NCI-H2196 treated with DMSO at 0.1 percent for 48 hours (cell line): Measurements from ENCODE around the gene NUP210.

Experiments used
- DNase-seq: peaks from one replicate; lab custom pipeline; 2025; ENCODE audit not compliant: unreplicated experiment; lab: John Stamatoyannopoulos, UW

Gene NUP210

DNA sequence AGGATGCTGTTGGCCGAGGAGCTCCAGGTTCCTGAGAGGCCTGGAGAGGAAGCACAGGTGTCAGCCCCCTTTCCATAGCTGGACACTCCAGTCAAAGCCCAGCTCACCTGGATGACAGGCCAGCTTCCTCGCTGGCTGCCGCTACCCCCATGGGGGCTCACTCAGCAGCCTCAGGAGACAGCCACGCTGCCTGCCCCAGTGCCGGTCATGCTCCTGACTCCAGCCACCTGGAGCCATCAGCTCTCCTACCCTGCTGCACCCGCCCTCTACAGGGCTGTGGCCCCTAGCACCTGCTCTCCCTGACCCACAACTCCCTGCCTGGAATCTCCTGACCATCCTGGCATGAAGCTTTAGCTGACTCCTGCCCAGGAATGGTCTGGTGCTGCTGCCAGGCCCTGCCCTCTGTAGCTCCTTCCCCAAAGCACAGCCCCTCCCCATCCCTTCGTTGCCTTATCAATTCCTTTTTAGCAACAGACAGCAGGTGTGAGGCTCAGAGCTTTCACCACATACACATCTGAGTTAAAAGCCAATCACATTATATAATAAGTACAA is 94.2 kb downstream of the NUP210 start:
- DNase-seq = peak; percentile 59

DNA sequence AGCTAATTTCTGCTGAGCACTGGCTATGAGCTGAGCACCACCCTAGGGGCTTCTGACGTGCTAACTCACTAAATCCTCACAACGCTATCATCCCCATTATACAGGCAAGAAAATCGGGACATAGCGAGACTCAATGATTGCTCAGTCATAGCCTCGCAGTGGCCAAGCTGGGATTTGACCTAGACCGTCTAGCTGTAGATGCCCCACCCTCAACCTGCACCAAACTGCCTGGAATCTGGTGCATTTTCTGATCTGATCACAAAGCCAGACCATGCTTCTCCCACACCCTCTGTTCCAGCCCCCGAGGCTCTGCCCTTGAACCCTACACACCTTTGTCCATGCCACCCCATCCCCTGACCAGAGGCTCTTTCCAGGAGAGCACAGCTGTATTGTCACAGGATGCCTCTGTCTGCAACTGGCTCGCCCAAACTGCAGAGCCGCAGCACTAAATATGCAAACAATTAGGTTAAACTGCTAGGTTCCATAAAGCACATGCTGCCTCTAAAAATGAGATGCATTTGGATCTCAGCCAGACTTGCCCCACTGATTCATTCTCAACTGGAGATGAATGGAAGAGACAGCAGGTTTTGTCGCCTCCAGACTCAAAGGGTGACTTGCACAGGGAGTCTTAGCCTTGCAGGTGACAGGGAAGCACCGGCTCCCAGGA is 95.2 kb downstream of the NUP210 start:
- no peak for DNase-seq

DNA sequence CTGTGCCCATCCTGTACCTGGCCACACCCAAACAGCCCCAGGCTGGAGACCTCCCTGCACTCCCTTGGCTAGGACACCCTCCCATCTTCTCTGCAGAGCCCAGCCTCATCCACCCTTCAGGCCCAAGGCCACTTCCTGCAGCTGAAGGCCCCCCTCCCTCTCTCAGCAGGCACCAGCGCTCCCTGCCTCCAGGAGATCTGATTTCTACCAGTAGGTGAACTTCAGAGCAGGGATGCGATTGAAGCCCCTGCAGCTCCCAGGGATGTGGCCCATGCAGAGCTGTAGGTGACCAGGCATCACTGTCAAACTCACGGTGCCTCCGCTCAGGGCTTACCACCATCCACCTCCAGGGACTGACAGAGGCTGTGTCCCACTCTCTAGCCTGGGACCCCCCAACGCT is 96.3 kb downstream of the NUP210 start:
- DNase-seq = no peak

DNA sequence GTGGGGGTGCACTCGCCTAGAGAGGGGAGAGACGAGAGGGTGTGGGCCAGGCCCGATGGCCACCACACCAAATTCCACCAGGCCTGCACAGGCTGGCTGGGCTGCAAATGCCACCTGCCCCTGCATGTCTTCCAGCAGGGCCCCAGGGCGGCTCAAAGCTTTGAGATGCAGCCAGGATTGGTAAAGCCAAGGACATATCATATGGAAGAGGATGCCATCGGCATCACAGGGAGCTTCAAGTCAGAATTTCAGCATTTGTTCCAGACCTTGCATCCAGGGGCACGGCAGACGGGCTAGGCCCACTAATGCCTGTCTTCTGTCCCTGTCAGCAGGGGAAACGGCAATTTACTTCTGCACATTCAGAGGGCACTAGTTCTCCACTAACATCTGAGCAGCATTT is 97.8 kb downstream of the NUP210 start:
- no peak for DNase-seq

- no peak for DNase-seq
Measured at GRCh38 chr3:13319564-13320220, 100.4 kb downstream of the NUP210 start.

- DNase-seq = no peak
Measured at GRCh38 chr3:13318626-13319470, 101.3 kb downstream of the NUP210 start.

GRCh38 chr3:13317596-13318320 is 102.4 kb downstream of the NUP210 start:
- no peak for DNase-seq

DNA sequence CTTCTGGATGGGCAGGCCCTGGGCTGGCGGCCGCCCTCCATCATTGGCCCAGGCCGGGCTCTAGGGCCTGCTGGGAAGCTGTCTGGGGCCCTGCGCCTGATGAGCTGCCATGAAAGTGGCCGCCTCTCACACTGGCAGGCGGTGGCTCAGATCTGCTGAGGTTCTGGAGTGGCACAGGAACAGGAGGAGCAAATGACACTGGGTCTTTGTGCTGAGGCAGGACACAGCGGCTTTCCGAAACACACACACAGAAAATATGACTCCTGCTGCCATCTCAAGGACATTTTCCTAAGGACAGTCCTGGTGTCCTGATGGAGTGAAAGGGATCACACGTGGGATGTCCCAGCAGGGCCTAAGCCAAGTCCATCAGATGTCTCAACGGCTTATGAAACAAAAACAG is 103.5 kb downstream of the NUP210 start:
- DNase-seq = no peak

- no peak for DNase-seq
Measured at GRCh38 chr3:13314877-13315276, 105.2 kb downstream of the NUP210 start.

- DNase-seq = no peak
Measured at GRCh38 chr3:13313813-13314212, 106.3 kb downstream of the NUP210 start.

DNA sequence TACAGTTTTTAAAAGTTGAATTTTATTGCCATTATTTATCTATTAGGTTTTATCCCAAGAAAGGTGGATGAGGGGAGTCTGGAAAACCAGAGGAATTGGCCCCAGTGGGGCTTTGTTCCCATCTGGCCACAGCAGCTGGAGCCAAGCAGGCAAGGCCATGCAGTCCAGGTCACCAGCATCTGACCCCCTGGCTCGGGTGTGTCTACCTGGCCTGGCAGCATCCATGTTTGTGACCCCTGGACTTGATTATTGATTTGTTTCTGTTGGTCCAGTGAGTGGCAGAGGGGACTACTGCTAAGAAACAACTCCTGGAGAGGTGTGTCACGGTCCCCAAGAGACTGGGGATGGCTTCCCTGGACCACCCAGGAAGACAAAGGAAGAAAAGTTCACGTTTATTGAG is 111.1 kb downstream of the NUP210 start:
- DNase-seq = no peak

DNA sequence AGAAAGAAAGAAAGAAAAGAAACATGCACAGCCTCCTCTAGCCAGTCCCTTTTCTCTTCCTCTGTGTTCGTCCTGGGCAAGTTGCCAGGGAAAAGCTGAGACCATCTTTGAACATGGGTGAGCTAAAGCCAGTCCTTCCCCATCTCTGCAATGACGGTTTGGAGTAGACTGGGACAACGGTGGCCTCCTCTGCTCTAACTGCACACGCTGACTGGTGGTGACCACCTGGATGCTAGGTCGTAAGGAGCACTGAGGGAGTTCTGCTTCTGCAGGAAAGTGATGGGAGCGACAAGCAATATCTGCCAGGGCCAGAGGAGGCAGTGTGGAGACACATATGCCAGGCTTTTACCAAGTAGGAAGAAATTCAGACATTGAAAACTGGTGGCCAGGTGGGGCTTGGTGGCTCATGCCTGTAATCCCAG is 111.7 kb downstream of the NUP210 start:
- DNase-seq = no peak

DNA sequence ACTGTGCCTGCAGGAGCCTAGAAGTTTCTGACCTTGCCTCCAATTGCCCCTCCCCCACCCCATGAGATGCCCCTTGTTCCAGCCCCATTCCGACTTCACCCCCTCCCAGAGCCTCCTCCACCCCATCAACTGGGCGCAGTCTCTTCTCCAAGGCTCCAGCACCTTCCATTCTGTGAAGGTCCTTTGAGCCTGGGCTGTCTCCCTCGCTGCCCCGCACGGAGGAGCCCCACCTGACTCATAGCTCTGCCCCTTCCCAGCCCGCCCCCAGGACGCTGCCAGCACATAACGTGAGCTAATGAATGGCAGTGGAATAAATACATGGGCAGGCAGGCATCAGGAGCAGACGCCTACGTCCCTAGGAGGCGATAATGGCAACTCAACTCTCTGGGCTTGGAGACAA is 113.1 kb downstream of the NUP210 start:
- no peak for DNase-seq

GRCh38 chr3:13305623-13306022 is 114.5 kb downstream of the NUP210 start:
- DNase-seq = no peak

DNA sequence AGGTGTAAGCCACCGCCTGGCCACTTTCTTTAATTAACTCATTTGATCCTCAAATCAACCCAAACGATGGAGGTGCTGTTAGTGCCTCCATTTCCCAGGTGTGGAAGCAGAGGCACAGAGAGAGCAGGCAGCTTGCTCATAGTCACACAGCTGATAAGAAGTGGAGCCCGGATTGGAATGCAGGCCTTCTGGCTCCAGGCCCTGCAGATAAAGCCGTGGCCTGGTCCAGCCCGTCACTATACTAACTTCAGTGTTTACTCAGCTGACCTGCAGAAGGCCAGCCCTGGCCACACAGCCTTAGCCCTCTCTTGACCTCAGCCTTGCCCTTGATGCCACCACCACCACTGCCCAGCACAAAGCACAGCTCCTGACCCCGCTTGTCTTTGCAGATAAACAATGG is 116.7 kb downstream of the NUP210 start:
- DNase-seq = no peak

DNA sequence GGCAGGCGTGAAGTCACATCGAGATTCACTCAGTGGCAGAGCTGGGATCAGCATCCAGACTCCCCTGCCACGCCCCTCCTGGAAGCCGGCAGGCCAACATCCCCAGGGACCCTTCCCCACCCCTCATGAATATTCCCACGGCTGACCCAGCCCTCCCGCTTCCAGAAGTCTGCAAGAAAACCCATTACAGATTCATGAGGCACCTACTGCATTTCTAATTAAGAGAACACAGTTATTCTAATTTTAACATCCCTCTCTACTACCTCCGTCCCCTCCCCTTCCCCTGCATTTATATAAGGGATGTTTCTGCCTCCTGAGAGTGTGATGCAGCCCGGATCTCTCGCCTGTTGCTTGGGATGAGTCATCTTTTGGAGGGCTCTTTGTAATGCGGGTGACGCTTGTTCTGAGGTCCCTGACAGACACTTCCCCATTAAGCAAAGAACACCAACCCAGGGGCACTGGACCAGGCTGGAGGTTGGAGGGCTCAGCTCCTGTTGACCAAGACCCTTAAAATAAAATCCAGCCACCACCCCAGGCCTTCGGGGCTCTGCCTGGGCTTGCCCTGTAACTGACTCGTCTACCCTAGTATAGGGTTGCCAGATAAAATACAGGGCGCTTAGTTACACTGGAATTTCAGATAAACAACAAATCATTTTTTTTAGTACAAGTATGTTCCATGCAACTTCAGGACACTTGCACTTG is 118.7 kb downstream of the NUP210 start:
- no peak for DNase-seq

- no peak for DNase-seq
Measured at GRCh38 chr3:13300546-13301285, 119.4 kb downstream of the NUP210 start.

DNA sequence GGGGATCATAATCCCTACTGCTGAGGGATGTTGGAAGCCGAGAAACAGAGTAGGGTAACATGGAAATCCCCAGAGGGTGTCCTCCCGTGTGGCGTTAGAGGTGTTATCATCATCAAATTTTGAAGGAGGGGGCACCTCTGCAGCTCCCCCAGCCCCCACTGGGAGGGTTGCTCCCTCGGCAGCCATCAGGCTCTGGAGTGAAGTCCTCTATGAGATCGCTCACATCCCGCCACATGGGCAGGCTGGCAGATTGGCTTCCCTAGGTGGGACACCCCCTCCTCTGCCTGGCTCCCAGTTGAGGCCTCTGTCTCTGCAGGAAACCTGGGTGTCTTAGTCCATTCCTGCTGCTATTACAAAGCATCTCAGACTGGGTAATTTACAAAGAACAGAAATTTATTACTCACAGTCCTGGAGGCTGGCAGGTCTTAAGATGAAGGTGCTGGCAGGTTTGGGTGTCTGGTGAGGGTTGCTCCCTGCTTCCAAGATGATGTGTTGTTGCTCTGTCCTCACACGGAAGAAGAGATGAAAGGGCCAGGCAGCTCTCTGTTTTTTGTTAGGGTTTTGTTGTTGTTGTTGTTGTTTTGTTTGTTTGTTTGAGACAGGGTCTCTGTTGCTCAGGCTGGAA is 120.5 kb downstream of the NUP210 start:
- no peak for DNase-seq

DNA sequence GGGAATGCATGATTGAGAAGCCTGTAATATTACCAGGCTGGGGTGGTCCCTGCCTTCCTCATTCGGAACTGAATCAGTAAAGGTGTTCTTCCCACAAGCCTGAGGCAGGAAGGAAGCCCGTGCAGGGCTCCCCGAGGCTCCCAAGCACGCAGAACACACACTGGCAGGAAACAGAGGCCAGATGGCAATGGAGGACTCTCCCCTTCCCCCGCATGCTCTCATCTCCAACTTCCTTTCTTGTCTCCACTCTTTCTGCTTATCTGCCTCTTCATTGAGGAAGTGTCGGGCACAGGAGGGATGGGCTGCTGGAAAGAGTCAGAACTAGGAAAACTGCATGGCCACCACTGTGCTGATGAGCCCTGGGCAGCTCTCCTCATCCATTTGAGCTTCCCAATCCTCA is 123.5 kb downstream of the NUP210 start:
- no peak for DNase-seq
